HG03558 (cell line): ENCODE results near the gene CCDC124.

Experiments
- ATAC-seq: cut with Tn5 transposase; IDR thresholded peaks from one replicate; pipeline ENCODE4 v1.9.1; 2021; ENCODE audit warnings: moderate number of reproducible peaks; ENCODE audit not compliant: unreplicated experiment; ENCODE audit errors: extremely low read depth

Gene CCDC124

GRCh38 chr19:17951157-17951989 lies 18.6 kb downstream of the CCDC124 start:
- no peak for ATAC-seq

GRCh38 chr19:17951990-17952976 lies 19.5 kb downstream of the CCDC124 start:
- no peak for ATAC-seq

- no peak for ATAC-seq
Measured at GRCh38 chr19:17953316-17953801, 20.5 kb downstream of the CCDC124 start.

GRCh38 chr19:17953869-17954268 lies 21.1 kb downstream of the CCDC124 start:
- no peak for ATAC-seq

GRCh38 chr19:17954401-17954800 lies 21.6 kb downstream of the CCDC124 start:
- no peak for ATAC-seq

- no peak for ATAC-seq
Measured at GRCh38 chr19:17957149-17957849, 24.5 kb downstream of the CCDC124 start.

- ATAC-seq, result no peak
Measured at GRCh38 chr19:17957885-17958284, 25.1 kb downstream of the CCDC124 start.

GRCh38 chr19:17963936-17964691 lies 31.3 kb downstream of the CCDC124 start:
- no peak for ATAC-seq

GRCh38 chr19:17965370-17966128 lies 32.7 kb downstream of the CCDC124 start:
- ATAC-seq, result no peak

GRCh38 chr19:17966129-17966483 lies 33.3 kb downstream of the CCDC124 start:
- no peak for ATAC-seq

GRCh38 chr19:17966550-17967256 lies 33.9 kb downstream of the CCDC124 start, which contains the start of gene KCNN1:
Gene KCNN1, plus strand, starts transcription at chr19:17967107. Its CDS starts 6,782 bp downstream, at chr19:17973889.
- no peak for ATAC-seq

- no peak for ATAC-seq
Measured at GRCh38 chr19:17967257-17968051, 34.6 kb downstream of the CCDC124 start.

GRCh38 chr19:17968362-17968761 lies 35.5 kb downstream of the CCDC124 start:
- ATAC-seq, result no peak

GRCh38 chr19:17969096-17969792 lies 36.4 kb downstream of the CCDC124 start:
- ATAC-seq, result no peak

- ATAC-seq, result no peak
Measured at GRCh38 chr19:17972230-17972629, 39.4 kb downstream of the CCDC124 start.

GRCh38 chr19:17973759-17974158 lies 40.9 kb downstream of the CCDC124 start:
- no peak for ATAC-seq

GRCh38 chr19:17974551-17974950 lies 41.7 kb downstream of the CCDC124 start:
- ATAC-seq, result no peak
